ENCODE results near the gene CNGB1.

- TF ChIP-seq, protein P1, sequence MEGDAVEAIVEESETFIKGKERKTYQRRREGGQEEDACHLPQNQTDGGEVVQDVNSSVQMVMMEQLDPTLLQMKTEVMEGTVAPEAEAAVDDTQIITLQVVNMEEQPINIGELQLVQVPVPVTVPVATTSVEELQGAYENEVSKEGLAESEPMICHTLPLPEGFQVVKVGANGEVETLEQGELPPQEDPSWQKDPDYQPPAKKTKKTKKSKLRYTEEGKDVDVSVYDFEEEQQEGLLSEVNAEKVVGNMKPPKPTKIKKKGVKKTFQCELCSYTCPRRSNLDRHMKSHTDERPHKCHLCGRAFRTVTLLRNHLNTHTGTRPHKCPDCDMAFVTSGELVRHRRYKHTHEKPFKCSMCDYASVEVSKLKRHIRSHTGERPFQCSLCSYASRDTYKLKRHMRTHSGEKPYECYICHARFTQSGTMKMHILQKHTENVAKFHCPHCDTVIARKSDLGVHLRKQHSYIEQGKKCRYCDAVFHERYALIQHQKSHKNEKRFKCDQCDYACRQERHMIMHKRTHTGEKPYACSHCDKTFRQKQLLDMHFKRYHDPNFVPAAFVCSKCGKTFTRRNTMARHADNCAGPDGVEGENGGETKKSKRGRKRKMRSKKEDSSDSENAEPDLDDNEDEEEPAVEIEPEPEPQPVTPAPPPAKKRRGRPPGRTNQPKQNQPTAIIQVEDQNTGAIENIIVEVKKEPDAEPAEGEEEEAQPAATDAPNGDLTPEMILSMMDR (IDR thresholded peaks at IDR 0.05): no peak
- TF ChIP-seq POLR2A (IDR thresholded peaks at IDR 0.05): no peak
These were observed 13.1 kb downstream of the CNGB1 start for GRCh38 chr16:57957673-57958392.

All from uterus (tissue), 2 donors.